K562 treated with DMSO at 1 percent for 4 hours (cell line): Measurements from ENCODE around the gene CCDC18. TPM values are rescaled to one million over a fixed set of nuclear protein-coding genes. Genes with fewer than 3 reads are reported as not detected.

Source experiments
- total RNA-seq: library from RNA; unstranded; fragments of 300-600 nt; gene quantifications from 2 replicates; pipeline ENCODE4 v1.2.3, GENCODE V29; 2022; ENCODE audit not compliant: insufficient read depth

The CCDC18 gene
- 21.1 and 30.0 TPM in 2 replicates for total RNA-seq

GRCh38 chr1:93180723-93181613, at the start of gene CCDC18:
Gene CCDC18, plus strand, starts transcription at chr1:93180724. Its CDS starts 2,638 bp downstream, at chr1:93183362.

DNA sequence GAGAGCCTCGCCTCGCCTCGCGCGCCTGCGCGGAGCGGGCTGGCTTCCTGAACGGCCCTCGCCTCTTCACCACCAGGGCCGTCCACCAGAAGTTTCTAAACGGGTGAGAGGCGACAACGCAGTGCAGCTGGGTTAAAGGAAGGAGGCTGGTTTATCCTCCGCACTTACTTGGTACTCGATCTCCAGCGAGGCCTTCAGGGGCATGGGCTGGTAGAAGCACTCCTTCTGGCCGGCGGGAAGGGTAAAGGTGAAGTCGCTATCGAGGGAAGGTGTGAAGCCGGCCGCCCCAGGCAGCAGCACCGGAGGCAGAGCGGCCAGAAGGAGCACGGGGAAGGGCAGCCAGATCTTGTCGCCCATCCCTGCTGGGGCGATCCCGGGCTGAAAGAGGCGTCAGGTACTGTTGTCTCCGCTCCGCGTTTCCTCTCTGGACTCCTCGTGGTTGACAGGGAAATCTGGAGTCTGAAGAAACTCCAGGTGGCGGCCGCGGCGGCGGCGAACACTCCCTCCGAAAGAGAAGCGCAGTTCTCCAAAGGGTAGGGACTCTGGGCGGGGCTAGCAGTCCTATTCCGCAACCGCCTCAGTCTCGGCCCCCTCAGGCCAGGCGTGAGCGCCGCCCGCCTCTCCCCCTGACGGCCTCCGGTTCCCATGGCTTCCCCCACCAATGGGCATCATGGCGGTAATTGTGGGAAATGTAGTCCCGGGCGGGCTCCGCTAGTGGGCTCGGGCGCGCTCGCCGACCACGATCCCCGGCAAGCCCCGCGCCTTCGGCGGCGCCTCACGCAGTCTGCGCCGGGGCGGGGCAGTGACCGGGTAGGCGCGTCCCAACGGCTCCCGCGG, 420 bp upstream of the CCDC18 start, which contains the start of gene TMED5:
TSS of gene TMED5 (minus strand) at position 528 of the 837 bp plus-strand sequence. CDS start at position 357, 171 bp downstream.

Other genes with a start within 250 kb of the CCDC18 start
- 2.0 and 2.3 TPM in 2 replicates for gene DIPK1A, start 219.3 kb upstream of the CCDC18 start, total RNA-seq
- gene MTF2, start 101.4 kb upstream of the CCDC18 start, total RNA-seq, result 21.5 and 23.0 TPM in 2 replicates
- 23.0 and 34.1 TPM in 2 replicates for gene TMED5, start 311 bp upstream of the CCDC18 start, total RNA-seq
- 33.8 and 34.4 TPM in 2 replicates for gene DR1, start 165.2 kb downstream of the CCDC18 start, total RNA-seq